Adrenal gland (tissue), 5 donors: ENCODE measurements around the gene TENM4.

Experiments
- POLR2A ChIP-seq, 2 donors: fragments of 450-650 bp; IDR thresholded peaks; one replicate each; pipeline ENCODE4 v1.6.1; 2017; ENCODE audit warnings: antibody characterized with exemption in 2 of 2, mild to moderate bottlenecking in 2 of 2, moderate library complexity in 1 of 2
- TF ChIP-seq, protein P1 (sequence below), 6 experiments: fragments of 450-650 bp in 4 of 6; fragments of 200-600 bp in 2 of 6; sonication (generic) in 1 of 6; IDR thresholded peaks; 1 replicate in 5 of 6; 2 replicates in 1 of 6; pipeline versions ENCODE4 v1.5.1 to v1.8.0; 2016 to 2021; ENCODE audit warnings: antibody characterized with exemption in 6 of 6, mild to moderate bottlenecking in 2 of 6, moderate library complexity in 1 of 6
- donor health status: DM: no; HTN: no; CAD: no.

- TF ChIP-seq, protein P1, sequence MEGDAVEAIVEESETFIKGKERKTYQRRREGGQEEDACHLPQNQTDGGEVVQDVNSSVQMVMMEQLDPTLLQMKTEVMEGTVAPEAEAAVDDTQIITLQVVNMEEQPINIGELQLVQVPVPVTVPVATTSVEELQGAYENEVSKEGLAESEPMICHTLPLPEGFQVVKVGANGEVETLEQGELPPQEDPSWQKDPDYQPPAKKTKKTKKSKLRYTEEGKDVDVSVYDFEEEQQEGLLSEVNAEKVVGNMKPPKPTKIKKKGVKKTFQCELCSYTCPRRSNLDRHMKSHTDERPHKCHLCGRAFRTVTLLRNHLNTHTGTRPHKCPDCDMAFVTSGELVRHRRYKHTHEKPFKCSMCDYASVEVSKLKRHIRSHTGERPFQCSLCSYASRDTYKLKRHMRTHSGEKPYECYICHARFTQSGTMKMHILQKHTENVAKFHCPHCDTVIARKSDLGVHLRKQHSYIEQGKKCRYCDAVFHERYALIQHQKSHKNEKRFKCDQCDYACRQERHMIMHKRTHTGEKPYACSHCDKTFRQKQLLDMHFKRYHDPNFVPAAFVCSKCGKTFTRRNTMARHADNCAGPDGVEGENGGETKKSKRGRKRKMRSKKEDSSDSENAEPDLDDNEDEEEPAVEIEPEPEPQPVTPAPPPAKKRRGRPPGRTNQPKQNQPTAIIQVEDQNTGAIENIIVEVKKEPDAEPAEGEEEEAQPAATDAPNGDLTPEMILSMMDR (IDR thresholded peaks at IDR 0.05), result no peak
- no peak for TF ChIP-seq POLR2A (IDR thresholded peaks at IDR 0.05)
Measured at GRCh38 chr11:79294845-79295731, 145.7 kb downstream of the TENM4 start.
